ENCODE data around the gene RAPGEF5.

The RAPGEF5 gene

DNA sequence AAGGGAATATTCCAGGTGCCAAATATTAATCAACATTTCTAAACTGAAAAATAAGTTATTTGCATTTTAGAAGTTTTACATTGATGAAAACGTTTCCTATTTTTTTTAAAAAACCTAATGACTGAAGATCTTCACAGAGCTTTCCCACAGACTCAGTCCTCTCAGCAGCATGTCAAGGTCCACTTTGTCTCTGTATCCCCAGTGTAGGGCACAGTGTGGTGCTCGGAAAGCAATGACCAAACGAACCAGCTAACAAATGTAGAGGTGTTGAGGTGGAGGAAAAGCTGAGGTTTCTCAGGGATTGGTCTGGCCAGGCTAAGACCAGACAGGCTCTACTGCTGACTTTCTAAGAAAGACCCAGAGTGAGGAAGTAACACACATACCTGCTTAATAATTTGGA is 209.1 kb downstream of the RAPGEF5 start:
- DNase-seq = no peak

DNA sequence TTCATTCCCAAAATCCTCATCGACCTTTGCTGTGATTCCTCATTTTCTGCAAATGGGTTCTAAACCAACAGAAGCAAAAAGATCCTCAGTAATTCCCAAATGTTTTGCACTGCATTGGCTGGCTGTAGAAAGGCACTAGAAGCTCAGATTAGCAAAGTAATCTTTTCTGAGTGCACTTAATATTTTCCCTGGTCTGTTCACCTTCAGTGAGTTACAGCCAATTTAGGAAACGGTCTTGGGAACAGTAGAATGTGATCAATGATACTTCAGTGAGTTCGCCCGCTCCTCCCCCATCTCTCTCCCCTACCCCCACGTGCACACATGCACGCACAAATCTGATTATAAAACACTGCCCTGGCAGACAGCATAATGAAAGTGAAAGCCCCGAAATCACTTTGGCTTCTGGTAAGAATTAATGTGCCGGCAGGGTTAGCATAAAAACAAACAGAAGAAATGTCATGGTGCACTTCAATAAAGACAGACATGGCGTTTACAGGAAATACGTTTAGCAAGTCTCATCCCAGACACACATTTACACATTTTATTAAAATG is 209.9 kb downstream of the RAPGEF5 start:
- DNase-seq = no peak

DNA sequence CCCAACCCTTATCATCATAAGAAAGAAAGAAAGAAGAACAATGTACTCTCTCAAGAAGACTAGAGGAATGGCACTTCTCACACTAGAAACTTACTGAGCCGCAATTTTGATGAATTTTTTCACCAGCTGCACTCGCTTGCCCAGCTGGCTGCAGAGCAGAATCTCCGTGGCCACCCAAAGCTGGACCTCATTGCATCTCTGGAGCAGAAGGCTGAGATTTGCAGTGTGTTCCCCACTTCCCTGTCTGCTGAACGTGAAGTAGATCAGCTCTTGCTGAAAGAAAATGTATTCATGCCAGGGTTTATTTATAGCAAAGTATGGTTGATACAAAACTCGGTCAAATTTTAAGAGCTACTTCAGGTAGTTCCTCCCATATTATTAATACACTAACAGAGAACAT is 212.0 kb downstream of the RAPGEF5 start:
- DNase-seq = no peak

DNA sequence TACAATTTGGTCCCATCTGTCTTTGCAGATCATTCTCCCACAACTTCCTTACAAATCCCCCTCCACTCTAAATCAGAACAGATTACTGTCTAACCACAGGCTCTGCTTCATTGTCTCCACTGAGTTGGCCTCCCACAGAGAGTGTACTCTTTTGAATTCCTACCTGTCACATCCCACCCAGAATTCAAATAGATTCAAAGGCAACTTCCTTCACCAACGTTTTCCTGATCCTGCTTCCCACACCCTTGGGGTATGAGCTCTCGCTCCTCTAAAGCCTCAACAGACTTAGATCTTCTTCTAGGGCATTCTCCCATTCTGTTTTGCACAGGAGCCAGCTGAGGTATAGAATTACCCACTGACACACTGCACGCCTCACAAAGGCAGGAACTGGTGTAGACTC is 213.5 kb downstream of the RAPGEF5 start:
- DNase-seq = no peak

DNA sequence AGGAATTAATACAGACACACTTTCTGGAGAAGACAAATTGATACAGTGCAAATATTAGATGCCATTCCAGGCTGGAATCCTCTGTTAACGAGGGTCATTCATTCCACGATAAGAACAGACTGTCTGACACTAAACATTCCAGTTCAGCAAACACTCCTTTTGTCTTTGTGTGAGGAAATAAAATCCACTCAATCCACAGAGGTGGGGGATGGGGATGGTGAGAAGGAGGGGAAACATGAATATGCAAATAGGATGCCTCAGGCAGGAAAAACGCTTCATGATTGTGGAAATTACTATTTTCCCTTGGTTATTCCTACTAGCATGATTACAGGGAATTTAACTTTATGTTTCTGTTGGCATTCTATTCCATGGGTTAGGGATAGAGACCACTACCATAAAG is 214.4 kb downstream of the RAPGEF5 start:
- DNase-seq = no peak

DNA sequence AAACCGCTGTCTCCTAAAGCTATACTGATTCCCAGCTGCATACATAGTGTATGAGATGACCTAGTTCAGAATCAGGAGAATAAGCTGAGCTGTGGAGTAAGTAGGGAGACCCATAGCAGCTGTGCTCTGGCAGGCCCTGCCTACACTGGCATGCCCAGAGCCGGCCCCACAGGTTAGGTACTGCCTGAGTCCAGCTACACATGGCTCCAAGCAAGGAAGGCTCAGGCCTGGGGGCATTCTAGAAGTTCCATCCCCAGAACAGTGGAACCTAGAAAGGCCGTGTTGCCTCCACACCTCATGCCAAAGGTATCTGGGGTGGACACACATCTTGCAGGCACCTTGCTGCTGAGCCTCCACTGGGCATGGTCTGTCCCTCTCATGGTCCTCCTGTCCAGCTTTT is 215.6 kb downstream of the RAPGEF5 start:
- DNase-seq = no peak

DNA sequence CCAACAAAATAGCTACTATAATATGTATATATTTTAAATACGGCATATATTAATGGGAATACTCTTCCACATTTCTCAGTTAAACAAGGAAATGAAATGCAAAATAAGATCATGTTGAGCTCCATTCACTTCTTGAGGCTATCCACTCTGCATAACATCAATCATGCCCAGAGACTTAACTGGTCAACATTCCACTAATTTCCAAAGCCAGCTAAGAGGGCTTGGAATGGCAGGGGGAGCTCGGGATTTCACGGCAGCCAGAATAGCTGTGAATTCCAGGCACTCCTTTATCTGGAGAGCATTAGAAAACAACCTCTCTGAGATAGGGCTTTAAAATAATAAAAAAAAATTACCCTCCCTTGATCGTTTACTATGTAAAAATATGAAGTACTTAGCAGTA is 216.4 kb downstream of the RAPGEF5 start:
- peak; percentile 23 for DNase-seq

DNA sequence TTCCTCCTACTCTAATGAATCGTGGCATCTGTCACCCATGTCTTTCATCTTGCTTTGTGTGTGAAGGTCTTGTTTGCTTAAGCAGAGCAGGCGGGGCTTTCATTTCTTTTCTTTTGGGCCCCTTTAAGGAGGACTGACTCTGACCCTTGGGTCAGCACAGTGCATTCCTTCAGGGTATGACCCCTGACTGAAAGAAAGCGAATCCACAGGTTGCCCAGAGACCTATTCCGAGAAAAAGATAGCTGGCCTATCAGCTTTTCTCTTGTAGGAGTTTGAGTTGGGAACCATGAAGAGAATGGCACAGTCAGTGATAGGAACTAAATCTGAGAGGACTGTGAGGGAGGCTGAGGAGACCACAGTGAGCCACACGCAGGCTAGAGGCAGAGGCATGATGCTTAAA is 218.1 kb downstream of the RAPGEF5 start:
- no peak for DNase-seq

DNA sequence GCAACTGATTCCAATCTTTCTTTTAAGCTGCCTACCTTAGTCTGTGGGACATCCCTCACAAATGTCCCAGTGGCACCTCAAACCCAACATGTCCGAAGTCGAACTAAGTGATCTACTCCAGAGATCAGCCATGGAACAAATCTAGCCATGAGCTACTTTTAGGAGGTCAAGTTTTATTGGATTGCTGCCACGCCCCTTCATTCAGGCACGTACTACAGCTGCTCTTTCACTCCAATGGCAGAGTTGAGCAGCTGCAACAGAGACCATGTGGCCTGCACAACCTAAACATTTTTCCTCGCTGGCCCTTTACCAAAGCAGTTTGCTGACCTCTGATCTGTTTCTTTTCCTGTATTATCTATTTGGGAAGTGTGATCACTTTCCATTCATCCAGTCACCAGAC is 218.8 kb downstream of the RAPGEF5 start:
- no peak for DNase-seq

DNA sequence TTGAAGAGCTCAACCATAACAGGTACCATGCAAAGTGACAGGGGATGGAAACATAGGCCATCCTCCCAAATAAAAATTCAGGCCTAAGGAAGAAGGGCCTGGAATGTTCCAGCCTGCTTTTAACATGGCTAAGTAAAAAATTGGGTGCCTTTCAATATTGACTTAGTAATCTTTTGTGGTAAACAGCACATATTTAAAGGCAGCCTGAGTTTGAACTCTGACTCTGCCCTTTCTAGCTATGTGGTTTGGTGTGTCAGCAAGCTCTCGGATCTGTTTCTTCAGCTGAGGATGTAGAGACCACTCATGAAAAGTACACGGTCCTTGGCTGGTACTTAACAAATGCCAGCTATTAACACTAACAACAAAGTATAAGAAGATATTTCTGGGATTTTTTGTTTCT is 219.5 kb downstream of the RAPGEF5 start:
- DNase-seq = peak; percentile 35

DNA sequence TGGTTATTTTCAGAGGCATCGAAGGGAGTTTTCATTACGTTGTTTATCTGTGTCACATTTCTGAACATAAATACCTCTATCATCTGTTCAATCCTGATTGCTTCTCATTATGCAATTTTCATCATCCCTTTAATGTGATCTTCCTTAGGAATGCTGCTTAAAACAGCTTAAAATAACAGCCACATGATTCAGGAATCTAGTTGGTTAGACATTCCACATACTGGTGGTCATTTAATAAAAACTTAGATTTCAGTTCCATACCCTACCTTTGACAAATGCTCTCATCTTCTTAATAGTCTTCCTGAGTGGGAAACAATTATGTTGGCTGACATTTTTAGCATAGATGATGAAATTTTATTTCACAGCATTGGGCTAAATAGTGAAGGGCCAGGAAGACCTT is 219.9 kb downstream of the RAPGEF5 start:
- DNase-seq = peak; percentile 52

DNA sequence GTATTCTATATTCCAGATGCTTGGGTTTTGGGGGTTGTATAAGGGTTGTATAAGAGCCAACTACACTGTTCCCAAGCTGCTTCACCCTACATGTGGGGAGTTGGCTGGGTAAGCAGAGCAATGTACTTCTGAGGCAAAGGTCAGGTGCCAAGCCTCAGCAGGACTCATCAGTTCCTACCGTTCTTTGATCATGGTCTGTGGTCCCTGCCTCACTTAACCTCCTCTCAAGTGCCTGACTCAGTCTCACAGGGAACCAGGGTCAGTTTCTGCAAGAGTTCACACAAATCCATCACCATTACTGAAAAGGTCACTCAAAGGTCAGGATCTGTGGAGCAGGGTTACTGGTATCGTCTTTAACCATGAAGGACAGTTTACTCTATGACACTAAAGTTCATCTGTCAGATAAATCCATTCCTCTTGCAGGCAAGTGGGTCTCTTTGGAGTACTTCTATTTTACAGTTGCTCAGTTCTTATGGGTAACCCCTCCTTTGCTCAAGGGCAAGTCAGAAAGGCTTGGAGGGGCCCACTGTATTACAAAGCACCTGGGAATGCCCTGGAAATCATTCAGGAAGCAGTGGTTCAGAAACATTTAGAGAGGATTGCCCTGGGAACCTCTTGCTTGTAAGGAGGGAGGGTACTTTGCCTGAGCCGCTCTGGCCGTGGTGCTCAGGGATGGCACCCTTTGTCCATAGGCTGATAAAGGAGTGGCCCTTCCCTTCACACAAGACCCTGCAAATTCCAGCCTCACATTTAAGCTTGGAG is 227.0 kb downstream of the RAPGEF5 start:
- no peak for DNase-seq

DNA sequence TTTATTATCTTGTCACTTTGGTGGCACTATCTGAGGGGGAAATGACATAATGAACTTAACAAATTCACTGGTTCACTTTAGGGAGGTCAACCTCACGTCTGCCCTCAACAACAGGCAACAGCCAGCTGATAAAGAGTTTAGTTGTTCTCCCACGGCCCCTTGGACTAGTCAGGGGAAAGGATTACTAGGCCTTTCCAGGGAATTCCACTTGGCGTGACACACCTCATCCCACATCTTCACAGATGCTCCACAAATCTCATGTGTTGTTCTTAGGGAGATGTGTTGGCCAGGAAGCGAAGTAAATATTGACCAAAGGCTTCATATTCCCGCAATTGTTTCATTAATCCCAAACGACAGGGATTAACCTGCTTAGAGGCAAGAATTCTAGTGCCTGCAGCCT is 227.8 kb downstream of the RAPGEF5 start:
- DNase-seq = no peak

DNA sequence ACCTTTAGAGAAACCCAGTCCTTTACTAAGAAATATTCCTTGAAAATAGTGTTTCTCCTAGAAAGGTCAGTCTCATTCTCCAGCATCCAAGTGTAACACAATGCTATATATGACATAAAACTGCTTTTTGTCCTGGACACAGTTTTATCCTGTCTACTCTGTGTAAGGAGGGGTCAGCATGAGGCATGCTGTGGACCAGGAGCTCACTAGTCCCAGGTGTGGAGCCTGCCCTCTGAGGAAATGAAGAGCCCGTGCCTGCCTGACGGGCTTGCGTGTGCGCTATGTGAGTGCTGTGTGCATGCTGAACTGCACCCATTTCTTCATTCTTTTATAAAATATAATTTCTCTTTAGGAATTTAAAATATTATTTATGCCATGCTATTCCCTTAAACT is 228.4 kb downstream of the RAPGEF5 start:
- DNase-seq = no peak

DNA sequence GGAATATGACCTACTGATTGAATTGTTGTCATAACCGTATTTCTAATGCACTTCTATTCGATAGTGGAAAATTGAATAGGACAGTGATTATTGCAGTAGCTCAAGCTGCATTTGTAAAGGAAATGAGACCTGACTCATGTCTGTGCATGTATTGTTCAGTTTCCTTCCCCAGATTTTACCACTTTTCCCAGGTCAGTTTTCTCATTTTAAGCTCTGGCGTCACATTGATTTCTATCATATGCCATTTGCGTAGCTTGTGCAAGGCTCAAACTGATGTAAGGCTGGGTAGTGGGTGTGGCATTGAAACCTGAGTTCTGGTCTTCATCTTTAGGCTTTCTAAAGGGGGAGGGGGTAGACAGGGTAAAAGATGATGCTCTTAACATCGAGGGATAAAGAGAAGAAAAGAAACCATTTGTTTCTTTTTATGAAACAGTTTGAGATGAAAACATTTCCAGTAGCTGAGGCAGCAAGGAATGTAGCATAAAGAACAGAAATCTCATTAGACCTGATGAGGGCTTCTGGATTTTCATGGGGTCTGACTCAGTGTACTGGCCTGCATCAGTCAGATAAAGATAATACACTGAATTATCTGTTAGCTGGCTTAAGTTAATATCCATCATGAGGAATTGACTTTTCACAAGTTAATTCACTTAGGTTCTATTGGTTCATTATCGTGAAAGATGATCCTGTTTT is 229.0 kb downstream of the RAPGEF5 start:
- DNase-seq = no peak

DNA sequence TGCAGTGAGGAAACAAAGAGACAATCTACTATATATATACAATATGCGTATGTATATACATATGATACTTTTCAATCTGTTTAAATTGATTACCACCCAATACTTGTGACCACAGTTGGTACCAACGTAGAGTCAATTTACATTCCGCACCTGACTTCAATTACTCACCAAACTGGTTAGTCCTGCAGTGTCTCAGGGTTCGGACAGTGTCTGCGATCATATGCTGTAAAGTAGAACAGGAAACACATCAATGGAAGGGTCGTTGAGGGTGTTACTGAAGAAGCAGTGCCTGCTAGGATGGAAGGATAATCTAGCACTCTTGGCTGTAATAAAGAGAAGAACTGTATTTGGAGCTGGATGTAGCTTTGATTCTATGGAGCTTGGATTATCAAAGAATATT is 231.5 kb downstream of the RAPGEF5 start:
- DNase-seq = no peak

DNA sequence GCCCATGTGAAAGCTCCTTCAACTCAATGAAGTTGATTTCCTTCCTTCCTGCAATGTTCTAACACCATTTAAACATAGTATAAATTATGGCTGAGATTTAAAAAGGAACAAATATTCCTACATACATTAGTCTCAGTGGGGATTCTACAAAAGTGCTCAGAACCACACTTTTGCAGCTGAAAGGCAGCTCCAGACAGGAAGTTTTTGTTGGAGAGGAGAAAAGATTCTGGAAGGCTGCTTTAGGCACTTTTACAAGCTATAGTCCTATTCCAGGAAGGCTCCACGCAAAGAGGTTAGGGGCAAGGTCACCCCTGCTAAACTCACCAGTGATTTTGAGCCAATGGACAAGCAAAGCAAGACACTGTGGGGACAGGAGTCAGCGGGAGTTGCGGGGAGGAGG is 232.0 kb downstream of the RAPGEF5 start:
- no peak for DNase-seq

DNA sequence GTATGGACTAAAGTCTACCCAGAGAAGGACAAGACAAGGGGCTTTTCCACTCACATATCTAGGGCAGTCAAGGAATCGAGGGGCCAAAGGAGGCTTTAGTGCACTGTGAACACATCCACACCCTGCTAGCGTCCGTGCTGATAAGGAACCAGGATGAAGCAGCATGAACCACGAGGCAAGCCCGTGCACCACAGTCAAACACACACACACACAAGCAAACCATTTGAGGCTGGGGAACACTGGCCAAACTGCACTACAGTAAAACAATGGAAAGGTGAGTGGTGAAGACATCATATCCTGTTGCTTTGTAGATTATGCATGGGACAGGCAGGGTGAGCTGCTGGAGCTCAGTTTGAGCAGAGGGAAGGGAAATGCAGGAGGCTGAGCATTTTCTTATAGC is 233.8 kb downstream of the RAPGEF5 start:
- DNase-seq = no peak

DNA sequence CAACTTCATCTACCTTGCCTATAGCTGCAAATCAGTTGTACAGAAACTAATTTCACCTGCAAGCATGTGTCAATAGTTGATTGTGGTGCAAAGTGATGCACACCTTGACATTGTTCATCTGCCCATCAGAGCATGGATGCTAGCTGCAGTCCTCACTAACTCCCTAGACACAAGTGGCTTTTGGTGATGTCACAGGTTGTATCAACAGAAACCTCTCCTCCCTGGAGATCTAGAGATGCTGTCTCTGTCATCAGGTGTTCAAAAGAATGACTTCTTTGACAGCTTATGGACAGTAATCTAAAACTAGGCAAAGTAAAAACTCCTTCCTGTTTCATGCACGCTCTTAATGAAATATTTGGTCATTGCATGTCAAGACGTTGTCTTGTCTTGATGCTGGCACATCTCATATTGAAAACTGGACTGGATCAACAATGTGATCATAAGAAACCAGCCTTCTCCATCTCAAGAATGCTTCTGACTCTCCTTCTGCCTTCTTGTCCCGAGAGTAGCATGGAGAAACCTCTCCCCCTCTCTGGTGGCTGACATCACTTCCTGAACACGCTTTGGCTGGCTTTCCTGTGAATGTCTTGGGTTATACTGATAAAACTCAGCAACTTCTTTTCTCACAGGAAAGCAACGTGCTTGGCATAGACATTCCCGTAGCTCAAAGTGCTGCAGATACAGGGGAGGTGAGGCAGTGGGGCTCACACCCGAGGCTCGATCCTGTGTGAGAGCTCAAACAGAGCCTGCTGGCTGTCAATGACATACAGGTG is 235.1 kb downstream of the RAPGEF5 start:
- DNase-seq = peak; percentile 11

DNA sequence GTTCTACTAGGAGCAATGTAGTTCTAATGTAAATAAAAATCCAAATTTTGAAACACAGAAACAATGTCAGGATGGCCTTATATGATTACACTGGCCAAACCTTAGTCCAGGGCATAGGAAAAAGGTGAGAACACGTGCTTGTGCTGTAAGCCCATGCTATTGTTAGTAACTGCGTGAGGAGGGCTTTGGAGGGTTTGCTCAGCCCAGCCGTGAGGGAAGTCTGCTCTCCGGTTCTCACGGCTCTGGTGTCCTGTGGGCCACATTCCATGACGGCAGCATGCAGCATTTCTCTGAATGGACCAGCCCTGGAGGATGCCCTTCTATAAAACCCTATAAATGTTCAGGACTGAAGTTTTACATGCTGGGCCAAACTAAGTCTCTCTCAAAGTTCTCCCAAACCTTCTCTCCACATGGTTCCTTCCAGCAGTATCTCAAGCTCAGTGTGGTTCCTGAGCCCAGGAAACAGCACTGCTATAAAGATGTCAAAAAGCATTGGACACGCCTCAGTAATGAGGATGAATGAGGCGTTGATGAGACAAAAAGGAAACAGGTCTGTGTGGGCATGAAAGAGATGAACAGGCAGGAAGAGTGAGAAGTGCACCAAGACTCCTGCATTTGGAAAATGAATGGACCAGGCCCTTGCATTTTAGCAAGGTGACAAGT is 236.4 kb downstream of the RAPGEF5 start:
- DNase-seq = no peak

DNA sequence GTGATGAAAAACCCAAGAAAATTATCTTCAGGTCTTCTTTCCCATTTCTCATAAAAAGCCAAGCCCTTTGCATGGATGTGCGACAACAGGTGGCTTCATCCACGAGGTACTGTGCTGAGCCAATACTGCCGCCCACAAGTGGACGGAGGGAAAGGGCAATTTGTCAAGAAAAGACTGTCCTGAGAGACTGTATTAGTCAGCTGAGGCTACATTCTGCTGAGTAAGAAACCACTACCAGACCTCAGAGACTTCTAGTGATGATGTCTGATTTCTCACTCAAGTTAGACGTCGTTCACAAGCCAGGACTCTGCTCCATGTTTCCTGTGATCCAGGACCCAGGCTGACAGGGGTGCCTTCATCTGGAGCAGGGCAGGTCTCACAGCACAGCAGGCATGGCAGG is 239.7 kb downstream of the RAPGEF5 start:
- DNase-seq = no peak

DNA sequence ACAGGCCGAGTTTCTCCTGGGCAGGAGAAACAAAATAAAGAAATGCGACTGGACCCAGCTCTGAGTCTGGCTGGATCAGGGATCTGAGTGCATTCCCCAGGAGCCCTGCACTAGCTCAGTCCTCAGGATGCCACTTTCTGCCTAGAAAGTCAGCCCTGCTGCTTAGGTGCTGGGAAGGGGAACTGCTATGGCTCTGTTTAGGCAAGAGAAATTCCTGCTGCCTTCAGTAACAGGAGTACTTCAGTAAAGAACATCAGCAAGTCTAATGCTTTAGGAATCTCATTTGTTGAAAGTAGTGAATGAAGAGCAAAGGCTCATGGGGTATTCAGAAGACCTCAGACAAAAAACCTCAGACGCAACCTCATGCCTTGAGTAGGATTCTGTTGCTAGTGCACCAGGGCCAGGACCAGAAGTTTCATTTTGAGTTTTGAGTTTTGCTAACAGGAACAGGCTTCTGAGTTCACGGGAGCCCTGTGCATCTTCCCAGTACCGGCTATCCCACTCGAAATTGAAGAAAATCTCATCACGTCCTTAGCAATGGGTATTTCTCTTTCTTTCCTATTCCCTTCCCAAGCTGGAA is 240.4 kb downstream of the RAPGEF5 start:
- no peak for DNase-seq

DNA sequence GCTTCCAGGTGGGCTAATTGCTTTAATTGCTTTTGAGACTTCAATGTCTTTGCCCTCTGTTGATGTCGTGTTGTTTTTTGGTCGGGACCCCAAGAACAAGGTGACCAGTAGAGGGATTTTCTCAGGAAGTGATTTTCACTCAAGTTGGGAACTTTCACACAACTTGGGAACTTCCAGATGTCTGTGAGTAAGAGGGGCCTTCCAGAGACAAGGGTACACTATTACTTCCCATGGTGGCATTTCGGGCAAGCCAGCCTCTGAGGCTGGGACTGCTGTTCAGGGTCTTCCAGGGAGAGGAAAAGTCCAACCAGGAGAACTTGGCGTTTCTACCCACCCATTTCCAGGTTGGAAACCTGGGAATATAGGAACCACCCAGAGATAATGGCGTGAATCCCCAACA is 241.3 kb downstream of the RAPGEF5 start:
- no peak for DNase-seq

All from fibroblast of skin of back (primary cell).